Epithelial cell of prostate (primary cell): ENCODE results near the gene GYPE.
"Not testable (repeated sequence)": the region's sequence is repeated elsewhere in the genome, so short reads cannot be mapped to it uniquely, and the experiment has no call there.

Experiments
- DNase-seq: peaks from one replicate; pipeline ENCODE4 v3.0.0-alpha.2; 2011; ENCODE audit warnings: low read depth, low spot score
- H3K27ac ChIP-seq: fragments of 450-650 bp; 2 replicates; pipeline ENCODE4 v1.5.1; 2017; ENCODE audit warnings: mild to moderate bottlenecking

Gene GYPE

DNA sequence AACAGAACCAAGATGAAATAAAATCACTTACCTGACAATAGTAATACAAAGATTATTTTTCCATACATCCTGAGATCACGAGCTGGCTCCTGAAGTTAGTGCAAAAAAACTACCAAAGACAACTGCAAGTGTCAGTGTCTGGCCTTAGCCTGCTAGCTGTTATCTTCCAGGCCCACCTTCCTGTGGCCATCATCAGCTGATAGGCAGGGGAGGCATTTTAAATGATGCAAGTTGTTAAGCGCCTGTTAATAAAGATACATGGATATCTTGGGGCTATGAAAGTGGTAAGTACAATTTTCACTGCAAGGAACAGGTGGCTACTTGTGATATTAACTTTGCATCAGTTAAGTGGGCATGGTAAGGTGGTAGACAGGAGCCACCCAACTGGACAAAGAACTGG, at the start of gene GYPE:
TSS of gene GYPE (minus strand) at position 120 of the 400 bp plus-strand sequence. CDS start at position 68, 52 bp downstream.
- H3K27ac ChIP-seq, DNase-seq: not testable (repeated sequence)

- DNase-seq, H3K27ac ChIP-seq: not testable (repeated sequence)
These were observed 46.2 kb upstream of the GYPE start for GRCh38 chr4:143951458-143951972.

- DNase-seq, H3K27ac ChIP-seq: not testable (repeated sequence)
These were observed 45.6 kb upstream of the GYPE start for GRCh38 chr4:143950967-143951366.

DNA sequence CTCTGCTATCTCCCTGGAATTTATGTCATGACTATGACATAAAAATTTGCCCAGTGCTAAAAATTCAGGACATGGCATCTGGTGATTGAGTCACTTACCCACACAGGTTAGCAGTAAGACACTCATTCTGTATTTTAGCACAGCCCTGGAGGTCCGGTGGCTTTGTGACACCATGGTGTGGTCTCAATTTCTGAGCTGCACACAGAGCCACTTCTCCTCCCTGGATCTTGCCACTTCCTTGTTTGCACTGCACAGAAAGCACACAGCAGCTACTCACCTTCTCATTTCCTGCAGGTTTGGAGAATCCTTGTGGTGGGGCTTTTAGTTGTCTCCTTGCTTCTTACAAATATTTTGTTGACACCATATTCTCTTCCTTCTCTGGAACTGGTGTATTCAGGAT, 44.8 kb upstream of the GYPE start:
- H3K27ac ChIP-seq, DNase-seq: not testable (repeated sequence)

- not testable (repeated sequence) for DNase-seq, H3K27ac ChIP-seq
These were observed 42.1 kb upstream of the GYPE start for GRCh38 chr4:143947493-143947892.

DNA sequence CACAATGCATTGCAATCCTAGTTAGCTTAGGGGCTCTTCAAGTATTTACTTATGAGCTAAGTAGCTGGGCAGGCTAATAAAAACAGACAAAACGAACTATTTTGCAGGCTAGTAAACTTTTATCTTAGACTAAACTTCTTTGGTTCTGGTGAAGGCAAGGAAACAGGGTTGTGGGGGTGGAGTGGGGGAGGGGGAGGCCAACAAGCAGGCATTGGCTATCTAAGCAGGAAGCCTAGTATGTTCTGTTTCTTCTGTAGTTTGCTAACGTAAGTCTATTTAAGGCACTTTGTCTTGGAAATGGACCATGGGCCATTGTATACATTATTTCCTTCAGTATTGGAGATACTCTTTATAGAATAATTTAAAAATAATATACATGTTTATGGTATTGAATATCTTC, 35.3 kb upstream of the GYPE start:
- DNase-seq = not testable (repeated sequence)

GRCh38 chr4:143939528-143939927, 34.2 kb upstream of the GYPE start:
- no peak for DNase-seq
- no peak overlapping the region for H3K27ac ChIP-seq

More for the DNA sequence above, 35.3 kb upstream of the GYPE start:
- H3K27ac ChIP-seq = not testable (repeated sequence)

DNA sequence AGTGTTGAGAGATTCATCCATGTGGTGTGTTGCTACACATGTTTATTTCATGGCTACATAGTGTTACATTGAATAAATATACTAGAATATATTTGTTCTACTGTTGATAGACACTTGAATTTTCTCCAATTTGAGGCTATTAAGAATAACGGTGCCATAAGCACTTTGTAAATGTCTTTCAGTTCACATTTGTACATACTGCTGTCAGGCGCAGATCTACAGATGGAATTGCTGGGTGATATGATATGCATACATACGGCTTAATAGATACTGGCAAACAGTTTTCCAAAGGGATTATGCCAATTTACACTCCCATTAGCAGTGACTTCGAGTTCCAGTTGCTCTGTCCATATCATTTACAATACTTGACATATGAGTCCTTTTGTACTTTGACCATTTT, 33.5 kb upstream of the GYPE start:
- DNase-seq, H3K27ac ChIP-seq: not testable (repeated sequence)

DNA sequence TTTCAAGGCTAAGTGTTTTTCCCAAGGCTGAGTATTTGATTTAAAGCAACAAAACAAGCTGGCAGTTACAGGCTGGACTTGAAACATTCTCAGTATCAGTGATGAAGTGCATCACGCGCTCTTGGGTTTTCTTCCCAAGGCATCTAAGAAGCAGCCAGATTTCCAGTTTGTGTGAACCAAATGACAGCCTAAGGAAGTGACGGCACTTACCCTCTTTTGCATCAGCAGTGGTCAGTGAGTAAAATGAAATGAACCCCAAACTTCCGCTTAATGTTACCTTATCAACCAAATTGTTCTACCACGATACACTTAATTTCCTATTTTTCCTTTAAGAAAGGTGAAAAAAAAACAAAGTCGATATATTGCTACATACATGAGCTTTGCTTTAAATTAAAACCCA, 15.8 kb upstream of the GYPE start:
- no peak overlapping the region for H3K27ac ChIP-seq
- no peak for DNase-seq

DNA sequence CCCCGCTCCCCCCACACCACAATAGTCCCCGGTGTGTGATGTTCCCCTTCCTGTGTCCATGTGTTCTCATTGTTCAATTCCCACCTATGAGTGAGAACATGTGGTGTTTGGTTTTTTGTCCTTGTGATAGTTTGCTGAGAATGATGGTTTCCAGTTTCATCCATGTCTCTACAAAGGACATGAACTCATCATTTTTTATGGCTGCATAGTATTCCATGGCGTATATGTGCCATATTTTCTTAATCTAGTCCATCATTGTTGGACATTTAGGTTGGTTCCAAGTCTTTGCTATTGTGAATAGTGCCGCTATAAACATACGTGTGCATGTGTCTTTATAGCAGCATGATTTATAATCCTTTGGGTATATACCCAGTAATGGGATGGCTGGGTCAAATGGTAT, 11.1 kb upstream of the GYPE start:
- not testable (repeated sequence) for DNase-seq, H3K27ac ChIP-seq

- H3K27ac ChIP-seq, DNase-seq: not testable (repeated sequence)
These were observed 7.1 kb upstream of the GYPE start for GRCh38 chr4:143912478-143912877.

GRCh38 chr4:143911528-143912417, 6.4 kb upstream of the GYPE start:
- not testable (repeated sequence) for DNase-seq, H3K27ac ChIP-seq

- H3K27ac ChIP-seq, DNase-seq: not testable (repeated sequence)
These were observed 5.5 kb upstream of the GYPE start for GRCh38 chr4:143910906-143911305.

GRCh38 chr4:143907811-143908210, 2.5 kb upstream of the GYPE start:
- not testable (repeated sequence) for H3K27ac ChIP-seq, DNase-seq

GRCh38 chr4:143904431-143904830, 928 bp downstream of the GYPE start:
- H3K27ac ChIP-seq, DNase-seq: not testable (repeated sequence)

DNA sequence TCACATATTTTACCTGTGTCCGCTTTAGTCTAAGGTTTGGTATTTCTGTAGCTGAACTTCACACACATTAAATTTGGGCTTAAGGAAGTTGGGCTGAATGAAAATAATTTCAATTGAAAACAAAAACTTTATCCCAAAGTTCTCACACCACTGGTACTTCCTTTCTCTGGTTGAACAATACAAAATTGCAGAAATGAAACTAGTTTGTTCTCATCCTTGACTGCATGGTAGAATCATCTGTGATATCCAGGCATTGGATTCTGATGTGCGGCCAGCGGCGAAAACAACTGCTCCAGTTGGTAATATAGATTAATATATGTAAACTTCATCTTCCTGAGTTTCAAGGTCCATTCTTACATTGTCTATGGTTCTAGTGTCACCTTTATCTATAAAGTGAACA, 15.0 kb downstream of the GYPE start:
- not testable (repeated sequence) for DNase-seq

GRCh38 chr4:143888189-143888588, 17.2 kb downstream of the GYPE start:
- DNase-seq, H3K27ac ChIP-seq: not testable (repeated sequence)

More for the DNA sequence above, 15.0 kb downstream of the GYPE start:
- not testable (repeated sequence) for H3K27ac ChIP-seq

DNA sequence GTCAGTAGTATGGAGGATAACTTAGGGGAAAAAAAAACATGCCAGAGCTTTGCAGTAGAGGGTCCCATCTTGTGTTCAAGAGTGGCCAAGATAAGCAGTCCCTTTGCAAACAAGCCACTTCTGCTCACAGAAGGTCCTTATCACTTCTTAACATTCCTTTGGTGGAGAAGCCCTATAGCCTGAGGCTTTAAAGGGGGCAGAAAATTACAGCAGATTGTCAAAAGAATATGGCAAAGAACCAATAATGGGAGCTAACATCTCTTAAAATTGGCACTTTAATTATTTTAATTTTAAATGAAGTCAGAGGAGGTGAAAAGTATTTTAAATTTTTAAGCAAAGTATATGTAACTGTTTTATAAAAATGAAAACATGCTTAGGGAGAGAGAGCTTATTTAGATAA, 20.4 kb downstream of the GYPE start:
- not testable (repeated sequence) for DNase-seq, H3K27ac ChIP-seq

GRCh38 chr4:143883529-143883928, 21.8 kb downstream of the GYPE start:
- no peak for DNase-seq
- H3K27ac ChIP-seq = no peak overlapping the region

GRCh38 chr4:143882892-143883291, 22.5 kb downstream of the GYPE start:
- DNase-seq = no peak
- no peak overlapping the region for H3K27ac ChIP-seq

DNA sequence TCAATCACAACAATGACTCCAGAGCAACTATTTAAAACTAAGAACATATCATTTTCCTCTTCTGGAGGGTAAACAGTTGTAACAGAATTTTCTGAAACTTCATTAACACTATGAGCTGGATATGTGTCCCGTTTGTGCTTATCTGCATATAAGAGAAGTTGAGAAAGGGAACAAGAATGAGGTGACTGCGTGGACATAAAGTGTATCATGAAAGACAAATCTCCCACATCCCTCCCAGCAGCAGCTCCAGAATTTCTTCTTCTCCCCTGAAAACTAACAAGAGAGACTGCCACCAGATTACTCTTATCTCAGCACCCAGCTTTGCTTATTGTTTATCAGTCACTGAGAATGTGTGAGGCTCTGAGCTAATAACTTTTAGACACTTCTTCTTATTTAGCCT, 25.8 kb downstream of the GYPE start:
- H3K27ac ChIP-seq, DNase-seq: not testable (repeated sequence)
